Stimulated activated effector memory CD8-positive, alpha-beta T cell treated with anti-CD3 and anti-CD28 coated beads, Interleukin-12 subunit alpha, Interleukin-12 subunit beta, amount 100 ng/mL, for 72 hours (primary cell): Measurements from ENCODE around the gene SHB.

ENCODE experiments used
- ATAC-seq: fragments of 150-1000 bp; cut with Tn5 transposase; 2 replicates; pipeline ENCODE4 v1.10.0; 2021
- DNase-seq, 2 donors: peaks; one replicate each; pipeline ENCODE4 v3.0.0; 2021 to 2022; ENCODE audit warnings: low spot score in 2 of 2
- H3K27ac Mint-ChIP-seq: one replicate; pipeline ENCODE4 v1.8.0; 2022; ENCODE audit warnings: mild to moderate bottlenecking, mixed read lengths
- H3K36me3 Mint-ChIP-seq: one replicate; pipeline ENCODE4 v1.8.0; 2022; ENCODE audit warnings: mild to moderate bottlenecking, mixed read lengths
- H3K4me1 Mint-ChIP-seq: one replicate; pipeline ENCODE4 v1.8.0; 2022; ENCODE audit warnings: mixed read lengths
- H3K4me3 Mint-ChIP-seq: one replicate; pipeline ENCODE4 v1.8.0; 2022; ENCODE audit warnings: mild to moderate bottlenecking, mixed read lengths
- H3K9me3 Mint-ChIP-seq: one replicate; pipeline ENCODE4 v1.8.0; 2022; ENCODE audit warnings: mixed read lengths

SHB gene, protein sequence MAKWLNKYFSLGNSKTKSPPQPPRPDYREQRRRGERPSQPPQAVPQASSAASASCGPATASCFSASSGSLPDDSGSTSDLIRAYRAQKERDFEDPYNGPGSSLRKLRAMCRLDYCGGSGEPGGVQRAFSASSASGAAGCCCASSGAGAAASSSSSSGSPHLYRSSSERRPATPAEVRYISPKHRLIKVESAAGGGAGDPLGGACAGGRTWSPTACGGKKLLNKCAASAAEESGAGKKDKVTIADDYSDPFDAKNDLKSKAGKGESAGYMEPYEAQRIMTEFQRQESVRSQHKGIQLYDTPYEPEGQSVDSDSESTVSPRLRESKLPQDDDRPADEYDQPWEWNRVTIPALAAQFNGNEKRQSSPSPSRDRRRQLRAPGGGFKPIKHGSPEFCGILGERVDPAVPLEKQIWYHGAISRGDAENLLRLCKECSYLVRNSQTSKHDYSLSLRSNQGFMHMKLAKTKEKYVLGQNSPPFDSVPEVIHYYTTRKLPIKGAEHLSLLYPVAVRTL

DNA sequence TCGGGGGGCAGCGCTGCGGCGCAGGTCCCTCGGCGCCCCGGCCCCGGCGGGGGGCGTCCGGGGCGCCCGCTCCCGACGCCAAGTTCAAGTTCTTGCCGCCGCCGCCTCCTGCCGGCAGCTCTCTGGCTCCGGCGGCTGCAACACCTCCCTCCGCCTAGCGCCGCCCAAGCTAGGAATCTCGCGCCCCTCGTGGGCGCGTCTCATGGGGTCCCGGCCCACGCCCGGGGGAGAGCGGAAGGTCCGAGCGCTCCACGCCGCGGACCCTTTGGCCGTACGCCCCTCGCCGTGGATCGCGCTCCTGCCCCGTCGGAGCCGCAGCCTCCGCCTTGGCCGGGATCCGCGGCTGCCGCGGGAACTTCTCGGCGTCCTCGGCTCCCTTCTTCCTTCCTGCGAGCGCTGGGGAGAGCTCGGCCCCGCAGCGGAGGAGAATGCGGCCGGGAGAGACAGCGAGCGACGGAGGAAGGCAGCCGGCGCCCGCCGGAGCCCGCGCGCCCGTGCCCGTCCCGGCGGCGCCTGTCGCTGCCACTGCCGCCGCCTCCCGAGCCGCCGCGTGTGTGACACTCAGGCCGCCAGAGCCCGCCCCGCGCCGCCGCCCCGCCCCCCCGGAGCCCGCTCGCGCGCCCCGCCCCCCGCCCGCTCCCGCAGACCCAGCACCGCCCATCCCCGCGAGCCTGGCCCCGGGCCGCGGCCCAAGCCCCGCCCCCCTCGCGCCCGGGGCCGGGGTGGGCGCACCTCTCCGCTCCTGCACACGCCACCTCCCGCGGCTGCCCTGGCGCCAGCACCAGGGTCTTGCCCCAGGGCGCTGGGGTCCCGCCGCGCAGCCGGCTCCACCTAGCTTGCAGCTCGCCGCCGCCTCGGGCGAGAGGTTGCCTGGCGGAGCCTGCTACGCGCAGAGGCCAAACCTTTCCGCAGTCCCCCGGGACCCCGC lies at the start of gene SHB:
Gene SHB (minus strand): TSS at position 527 of the 928 bp plus-strand sequence. CDS start 582 bp downstream, outside the sequence.
- DNase-seq, result peak; percentile 57 to 83
- Mint-ChIP-seq H3K27ac (no peak within 1 kb of the TSS), H3K9me3 (no peaks in the 10 kb centered on the region), H3K36me3 (no peaks in the 10 kb centered on the region), H3K4me3 (peak within 1 kb of the TSS; percentile 85), H3K4me1 (peaks cover 29% of the 10 kb centered on the region)
- ATAC-seq, result peak; percentile 79

DNA sequence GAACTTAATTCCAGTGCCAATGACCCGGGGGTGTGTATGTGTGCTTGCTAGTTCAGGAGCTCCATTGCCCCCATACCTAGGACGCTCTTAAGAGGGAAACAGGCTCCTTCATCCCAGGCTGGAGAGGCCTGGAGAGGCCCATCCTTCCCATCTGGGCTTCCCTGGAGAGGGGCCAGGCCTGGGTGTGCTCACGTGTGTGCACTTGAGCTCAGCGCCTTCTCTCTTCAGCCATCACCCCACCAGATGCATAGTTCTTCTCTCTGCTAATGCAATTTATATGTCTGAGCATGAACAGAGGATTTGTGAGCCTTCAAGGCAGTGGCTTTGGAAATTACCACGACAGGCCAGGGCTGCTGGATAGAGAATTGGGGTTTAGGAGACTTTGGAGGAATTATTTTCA lies 48.6 kb upstream of the SHB start:
- Mint-ChIP-seq H3K4me1 (no peaks in the 10 kb centered on the region), H3K36me3 (no peaks in the 10 kb centered on the region), H3K9me3 (no peaks in the 10 kb centered on the region), H3K4me3 (no peak overlapping the region), H3K27ac (no peak overlapping the region)
- DNase-seq (no peak), ATAC-seq (no peak)

DNA sequence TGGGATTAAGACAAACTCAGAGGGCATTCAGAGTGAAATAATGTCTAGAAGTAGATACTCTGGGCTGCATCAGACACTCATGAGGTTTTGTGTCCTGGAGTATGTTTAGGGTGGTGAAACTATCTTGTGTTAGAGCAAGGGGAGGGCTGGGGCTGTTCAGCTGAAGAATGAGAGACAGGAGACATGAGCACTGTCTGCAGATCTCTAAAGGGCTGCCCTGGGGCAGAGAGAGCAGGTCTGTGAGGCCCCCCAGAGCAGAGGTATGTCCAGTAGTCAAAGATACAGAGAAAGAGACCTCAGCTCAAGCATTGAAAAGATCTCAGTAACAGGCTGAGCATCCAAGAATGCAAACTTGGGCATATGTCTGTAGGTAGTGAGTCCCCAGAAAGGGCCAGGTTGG lies 45.9 kb upstream of the SHB start:
- Mint-ChIP-seq H3K27ac (no peak overlapping the region), H3K9me3 (no peaks in the 10 kb centered on the region), H3K4me1 (no peaks in the 10 kb centered on the region), H3K36me3 (no peaks in the 10 kb centered on the region), H3K4me3 (no peak overlapping the region)
- DNase-seq, result no peak
- peak; percentile 29 for ATAC-seq

DNA sequence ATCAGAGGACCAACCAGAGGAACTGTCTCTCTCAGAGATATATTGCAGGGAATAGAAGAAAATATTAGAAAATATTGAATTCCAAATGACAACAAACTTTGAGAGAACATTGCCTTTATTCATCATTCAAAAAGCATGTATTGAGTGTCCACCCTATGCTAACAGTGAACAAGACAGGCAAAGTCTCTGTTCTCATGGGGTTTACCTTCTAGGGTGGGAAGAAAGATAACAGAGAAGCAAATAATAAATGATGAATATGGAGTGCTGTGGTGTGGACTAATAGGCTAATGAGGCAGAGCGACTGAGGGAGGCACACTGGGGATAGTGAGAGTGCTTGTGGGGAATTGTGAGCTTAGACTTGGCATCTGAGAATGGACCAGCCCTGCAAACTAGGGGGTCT lies 43.4 kb upstream of the SHB start:
- Mint-ChIP-seq H3K4me3 (no peak overlapping the region), H3K36me3 (no peaks in the 10 kb centered on the region), H3K9me3 (no peaks in the 10 kb centered on the region), H3K27ac (no peak overlapping the region), H3K4me1 (no peaks in the 10 kb centered on the region)
- DNase-seq, result no peak
- no peak for ATAC-seq

DNA sequence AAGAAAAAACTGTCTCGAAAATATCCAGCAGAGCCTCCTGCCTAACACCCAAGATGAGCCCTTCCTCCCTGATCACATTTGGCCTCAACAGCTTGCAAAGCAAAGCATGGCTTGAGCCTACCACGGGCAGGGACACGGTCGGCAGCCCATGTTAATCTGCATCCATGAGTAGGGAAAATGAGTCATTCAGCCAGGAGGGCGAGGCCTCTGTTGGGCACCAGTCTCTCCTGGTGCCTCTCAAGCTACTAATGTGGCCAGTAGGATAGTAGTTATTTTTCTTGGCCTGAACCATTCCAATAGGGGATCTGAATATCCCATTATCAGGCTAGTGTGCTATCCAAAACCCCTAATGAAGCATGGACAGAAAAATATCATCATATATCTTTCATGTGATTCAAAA lies 43.0 kb upstream of the SHB start:
- Mint-ChIP-seq H3K4me1 (no peaks in the 10 kb centered on the region), H3K9me3 (no peaks in the 10 kb centered on the region), H3K36me3 (no peaks in the 10 kb centered on the region), H3K4me3 (no peak overlapping the region), H3K27ac (no peak overlapping the region)
- DNase-seq (no peak), ATAC-seq (no peak)

DNA sequence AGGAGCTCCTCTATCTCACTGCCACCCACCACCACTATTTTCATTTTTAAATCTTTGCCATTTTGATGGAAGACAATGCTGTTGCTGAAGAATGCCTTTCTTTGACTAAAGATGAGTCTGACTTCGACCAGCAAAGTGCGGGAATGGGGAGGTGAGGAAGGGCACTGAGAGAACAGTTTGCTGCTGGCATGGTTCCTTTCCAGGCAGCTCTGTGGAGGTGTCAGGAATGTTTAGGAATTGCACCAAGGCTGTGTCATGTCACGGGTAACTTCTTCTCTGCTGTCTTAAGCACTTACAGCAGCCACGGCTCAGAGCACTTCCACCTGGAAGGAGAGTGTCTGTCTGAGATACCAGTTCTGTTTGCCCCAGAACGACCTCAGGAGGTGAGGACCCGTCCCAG lies 41.4 kb upstream of the SHB start:
- Mint-ChIP-seq H3K36me3 (no peaks in the 10 kb centered on the region), H3K4me3 (no peak overlapping the region)
- ATAC-seq, result no peak

DNA sequence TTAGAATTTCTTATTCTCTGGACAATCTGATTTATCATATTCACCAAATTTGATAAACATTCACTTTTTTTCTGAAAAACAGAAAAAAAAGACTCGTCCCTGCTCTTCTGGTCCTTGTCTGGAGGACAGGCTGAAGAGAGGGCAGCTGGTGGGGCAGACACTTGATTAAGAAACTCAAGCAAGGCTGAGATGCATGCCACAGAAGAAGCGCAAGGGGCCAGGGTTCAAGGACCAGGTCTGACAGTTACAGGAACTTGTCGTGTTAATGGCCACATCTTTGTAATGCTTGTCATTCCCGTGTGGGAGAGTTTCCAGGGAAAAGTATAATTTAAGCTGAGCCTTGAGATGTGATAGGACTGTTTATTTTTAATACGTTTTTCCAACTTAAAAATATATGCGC lies 40.6 kb upstream of the SHB start:
- Mint-ChIP-seq H3K9me3 (no peaks in the 10 kb centered on the region), H3K4me3 (no peak overlapping the region), H3K4me1 (no peaks in the 10 kb centered on the region), H3K27ac (no peak overlapping the region), H3K36me3 (no peaks in the 10 kb centered on the region)
- no peak for DNase-seq
- no peak for ATAC-seq

More for the DNA sequence above, 41.4 kb upstream of the SHB start:
- Mint-ChIP-seq H3K4me1 (no peaks in the 10 kb centered on the region), H3K9me3 (no peaks in the 10 kb centered on the region), H3K27ac (no peak overlapping the region)
- DNase-seq, result no peak

DNA sequence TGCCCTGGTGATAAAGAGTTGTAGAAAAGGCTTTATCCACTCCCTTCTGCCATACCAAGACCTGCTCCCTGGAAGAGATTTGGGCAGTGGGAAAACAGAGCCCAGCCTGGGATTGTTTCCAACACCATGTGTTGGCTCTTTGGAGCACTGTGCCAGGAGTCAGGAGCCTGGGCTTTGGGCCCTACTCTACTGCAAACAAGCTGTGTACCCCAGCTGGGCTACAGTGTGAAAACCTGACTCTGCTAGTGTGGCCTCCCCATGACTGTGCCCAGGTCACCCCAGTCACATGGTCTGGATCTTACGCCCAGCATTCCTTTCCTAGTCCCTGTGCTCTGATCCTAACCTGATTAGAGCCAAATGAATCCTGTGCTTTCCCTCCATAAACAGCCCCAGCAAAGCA lies 39.3 kb upstream of the SHB start:
- no peak overlapping the region for H3K27ac Mint-ChIP-seq
- H3K4me3 Mint-ChIP-seq, result no peak overlapping the region
- H3K4me1 Mint-ChIP-seq, result no peaks in the 10 kb centered on the region
- no peaks in the 10 kb centered on the region for H3K36me3 Mint-ChIP-seq
- no peaks in the 10 kb centered on the region for H3K9me3 Mint-ChIP-seq
- DNase-seq, result no peak
- no peak for ATAC-seq

DNA sequence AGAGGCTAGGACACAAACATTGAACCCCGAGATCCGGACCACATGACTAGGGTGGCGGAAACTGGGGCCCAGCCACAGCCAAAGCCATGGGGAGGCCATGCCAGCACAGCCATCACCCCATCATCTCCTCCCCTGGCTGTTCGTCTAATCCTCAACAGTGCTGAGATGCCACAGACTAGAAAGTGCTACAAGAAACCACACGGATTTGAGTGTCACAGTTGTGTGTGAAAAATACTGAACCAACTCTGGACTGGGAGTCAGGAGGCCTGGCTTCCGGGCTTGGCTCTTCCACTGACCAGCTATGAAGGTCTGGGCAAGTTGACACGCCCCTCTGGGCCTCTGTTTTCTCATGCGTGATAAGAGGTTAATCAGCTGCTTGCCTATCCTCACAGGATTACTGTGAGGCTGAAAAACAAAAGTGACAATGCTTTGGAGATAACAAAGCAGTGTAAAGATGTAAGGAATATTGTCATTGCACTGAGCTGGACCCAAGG lies 38.8 kb upstream of the SHB start:
- no peak for DNase-seq
- no peaks in the 10 kb centered on the region for H3K36me3 Mint-ChIP-seq
- H3K9me3 Mint-ChIP-seq, result no peaks in the 10 kb centered on the region
- no peak overlapping the region for H3K27ac Mint-ChIP-seq
- H3K4me3 Mint-ChIP-seq, result no peak overlapping the region
- H3K4me1 Mint-ChIP-seq, result no peaks in the 10 kb centered on the region
- no peak for ATAC-seq

DNA sequence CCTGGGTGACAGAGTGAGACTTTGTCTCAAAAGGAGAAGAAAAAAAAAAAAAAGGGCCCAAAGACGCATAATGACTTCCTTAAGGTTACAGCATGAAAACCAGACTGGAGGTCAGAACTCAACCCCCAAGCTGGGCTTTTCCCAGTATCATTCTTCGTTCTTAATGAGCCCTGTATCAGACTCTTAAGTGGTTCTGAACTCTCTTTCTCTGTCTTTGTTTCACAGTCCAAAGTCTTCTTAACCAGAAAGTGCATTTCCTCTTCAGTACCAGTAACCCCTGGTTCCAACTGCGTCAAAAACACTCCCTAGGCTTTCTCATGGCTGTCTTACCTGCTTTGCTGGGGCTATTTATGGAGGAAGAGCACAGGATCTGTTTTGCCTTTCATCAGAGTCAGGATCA lies 38.4 kb upstream of the SHB start:
- no peaks in the 10 kb centered on the region for H3K36me3 Mint-ChIP-seq
- H3K27ac Mint-ChIP-seq, result no peak overlapping the region
- H3K4me1 Mint-ChIP-seq, result no peaks in the 10 kb centered on the region
- DNase-seq, result no peak
- no peak for ATAC-seq
- H3K4me3 Mint-ChIP-seq, result no peak overlapping the region
- no peaks in the 10 kb centered on the region for H3K9me3 Mint-ChIP-seq

DNA sequence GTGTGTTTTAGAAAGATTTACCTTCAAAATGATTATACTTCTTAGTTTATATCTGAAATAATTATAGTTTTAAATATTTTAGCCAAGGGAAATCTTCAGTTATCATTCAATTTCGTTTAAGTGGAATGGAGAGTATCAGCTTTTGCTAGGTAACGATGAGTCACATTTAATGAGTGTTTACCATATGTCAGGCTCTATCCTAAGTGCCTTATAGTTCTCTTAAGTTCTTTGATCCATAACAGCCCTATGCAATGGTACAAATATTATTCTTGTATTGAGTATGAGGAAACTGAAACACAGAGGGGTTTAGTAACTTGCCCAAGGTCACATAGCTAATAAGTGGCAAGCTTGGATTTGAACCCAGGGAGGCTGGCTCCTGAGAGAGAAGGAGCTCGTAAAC lies 37.5 kb upstream of the SHB start:
- no peak for ATAC-seq
- no peak overlapping the region for H3K27ac Mint-ChIP-seq

DNA sequence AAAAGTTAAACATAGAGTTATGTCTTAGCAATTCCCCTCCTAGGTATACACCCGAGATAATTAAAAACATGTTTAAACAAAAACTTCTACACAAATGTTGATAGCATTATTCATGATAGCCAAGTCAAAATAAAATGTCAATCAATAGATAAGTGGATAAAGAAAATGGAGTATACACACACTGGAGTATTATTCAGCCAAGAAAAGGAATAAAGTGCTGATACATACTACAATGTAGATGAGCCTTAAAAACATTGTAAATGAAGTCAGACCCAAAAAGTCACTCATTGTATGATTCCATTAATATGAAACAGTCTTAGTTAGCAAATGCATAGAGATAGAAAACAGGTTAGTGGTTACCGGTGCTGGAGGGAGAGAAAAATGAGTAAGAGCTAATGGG lies 34.3 kb upstream of the SHB start:
- Mint-ChIP-seq H3K9me3 (no peaks in the 10 kb centered on the region), H3K4me3 (no peak overlapping the region), H3K4me1 (no peaks in the 10 kb centered on the region), H3K27ac (no peak overlapping the region), H3K36me3 (no peaks in the 10 kb centered on the region)
- DNase-seq (no peak), ATAC-seq (no peak)

More for the DNA sequence above, 37.5 kb upstream of the SHB start:
- H3K4me1 Mint-ChIP-seq, result no peaks in the 10 kb centered on the region
- H3K36me3 Mint-ChIP-seq, result no peaks in the 10 kb centered on the region
- H3K4me3 Mint-ChIP-seq, result no peak overlapping the region
- no peak for DNase-seq
- H3K9me3 Mint-ChIP-seq, result no peaks in the 10 kb centered on the region

DNA sequence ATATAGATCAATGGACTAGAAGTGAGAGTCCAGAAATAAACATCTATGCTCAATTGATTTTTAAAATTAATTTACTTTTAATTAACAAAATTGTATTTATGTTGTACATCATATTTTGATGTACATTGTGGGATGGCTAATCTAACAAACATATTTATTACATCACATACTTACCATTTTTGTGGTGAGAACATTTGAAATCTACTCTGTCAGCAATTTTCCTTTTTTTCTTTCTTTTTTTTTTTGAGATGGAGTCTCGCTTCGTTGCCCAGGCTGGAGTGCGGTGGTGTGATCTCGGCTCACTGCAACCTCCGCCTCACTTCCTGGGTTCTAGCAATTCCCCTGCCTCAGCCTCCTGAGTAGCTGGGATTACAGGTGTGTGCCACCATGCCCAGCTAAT lies 32.4 kb upstream of the SHB start:
- Mint-ChIP-seq H3K36me3 (no peaks in the 10 kb centered on the region), H3K9me3 (no peaks in the 10 kb centered on the region), H3K4me1 (no peaks in the 10 kb centered on the region), H3K4me3 (no peak overlapping the region), H3K27ac (no peak overlapping the region)
- DNase-seq, result no peak
- ATAC-seq, result no peak

DNA sequence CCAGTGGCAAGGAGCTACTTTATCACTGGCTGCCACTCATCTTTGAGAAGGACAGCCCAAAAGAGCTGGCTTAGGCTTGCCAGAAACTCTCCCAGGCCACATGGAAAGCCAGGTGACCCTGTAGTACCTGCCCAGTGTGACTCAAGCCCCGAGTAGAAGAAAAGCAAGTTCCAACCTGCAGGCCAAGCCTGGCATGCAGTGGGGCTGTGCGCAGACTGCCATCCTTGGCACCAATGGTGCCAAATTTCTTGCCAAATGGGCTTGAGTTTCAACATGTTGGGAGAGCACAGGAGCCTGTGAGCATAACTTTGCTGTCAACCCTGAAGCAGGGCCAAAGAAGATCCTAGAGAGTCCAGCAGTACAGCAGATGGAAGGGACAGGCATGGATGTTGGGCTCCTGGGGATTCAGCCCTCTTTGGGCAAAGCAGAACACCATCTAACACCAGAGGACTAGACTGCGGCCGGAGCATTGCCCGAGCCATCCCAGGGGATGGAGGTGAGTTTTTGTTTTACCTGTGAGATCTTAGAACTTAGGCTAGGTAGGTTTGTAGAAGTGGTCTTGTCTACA lies 27.3 kb upstream of the SHB start:
- Mint-ChIP-seq H3K36me3 (no peaks in the 10 kb centered on the region), H3K27ac (no peak overlapping the region), H3K9me3 (no peaks in the 10 kb centered on the region), H3K4me3 (no peak overlapping the region), H3K4me1 (no peaks in the 10 kb centered on the region)
- no peak for DNase-seq
- peak; percentile 11 for ATAC-seq

DNA sequence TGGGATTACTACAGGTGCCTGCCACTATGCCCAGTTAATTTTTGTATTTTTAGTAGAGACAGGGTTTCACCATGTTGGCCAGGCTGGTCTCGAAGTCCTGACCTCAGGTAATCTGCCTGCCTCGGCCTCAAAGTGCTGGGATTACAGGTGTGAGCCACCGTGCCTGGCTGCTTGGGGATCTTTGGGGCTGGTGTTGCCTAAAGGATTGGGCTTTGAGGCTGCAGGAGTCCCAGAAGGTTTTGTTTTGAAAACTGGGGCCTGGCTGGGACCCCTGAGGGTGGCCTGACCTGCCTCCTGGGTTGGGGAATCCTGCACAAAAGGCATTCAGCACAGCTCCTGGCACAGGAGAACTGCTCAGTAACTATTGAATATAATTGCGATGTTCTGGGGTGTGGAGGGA lies 25.1 kb upstream of the SHB start:
- Mint-ChIP-seq H3K27ac (no peak overlapping the region), H3K9me3 (no peaks in the 10 kb centered on the region), H3K36me3 (no peaks in the 10 kb centered on the region), H3K4me3 (no peak overlapping the region), H3K4me1 (no peaks in the 10 kb centered on the region)
- ATAC-seq, result no peak
- DNase-seq, result no peak
